Endothelial cell of umbilical vein (primary cell): ENCODE data around the gene RMC1. TPM values are rescaled to one million over a fixed set of nuclear protein-coding genes. Genes with fewer than 3 reads are reported as not detected.

ENCODE experiments used
- BruUV-seq: library from RNA; stranded (reverse); fragments of 400-500 nt; replicated peaks from 2 replicates; lab custom pipeline; 2021; lab: Mats Ljungman, UMichigan
- CTCF ChIA-PET: fragments of 300-600, 350-600 bp; sonication (Branson Sonifier 250); formaldehyde crosslinking; loops from one replicate; lab custom pipeline; 2021; ENCODE audit warnings: antibody characterized with exemption, inconsistent platforms; lab: Charles Lee
- POLR2A ChIA-PET: fragments of 300-600, 350-600 bp; sonication (Branson Sonifier 250); formaldehyde crosslinking; loops from one replicate; lab custom pipeline; 2021; ENCODE audit warnings: antibody characterized with exemption, inconsistent platforms; lab: Charles Lee
- DNase-seq: peaks from one replicate; pipeline ENCODE4 v3.0.0-alpha.2; 2011; ENCODE audit warnings: low read depth, low spot score
- FAIRE-seq: peaks from 2 replicates; lab custom pipeline; 2011; peaks lifted over from hg19 to GRCh38; lab: Jason Lieb, UNC
- H2AFZ ChIP-seq: 2 replicates; pipeline ENCODE4 v1.6.0; 2012; ENCODE audit warnings: low read depth, low read length, control low read depth, inconsistent platforms
- H3K27ac ChIP-seq: 2 replicates; pipeline ENCODE4 v1.5.1; 2011; ENCODE audit warnings: low read depth, mild to moderate bottlenecking, control low read depth, low read length, moderate library complexity; ENCODE audit not compliant: insufficient read depth
- H3K27me3 ChIP-seq, 2 experiments: 2 replicates each; pipeline versions ENCODE4 v1.6.0 to v1.6.1; 2011; ENCODE audit warnings: low read length in 2 of 2, mixed read lengths in 1 of 2; ENCODE audit not compliant: control insufficient read depth in 2 of 2, insufficient read depth in 2 of 2
- H3K36me3 ChIP-seq, 2 experiments: 2 replicates in 1 of 2; 3 replicates in 1 of 2; pipeline ENCODE4 v1.5.1; 2011; ENCODE audit warnings: low read length in 2 of 2, mild to moderate bottlenecking in 1 of 2, moderate library complexity in 1 of 2; ENCODE audit not compliant: control insufficient read depth in 2 of 2, insufficient read depth in 2 of 2; ENCODE audit errors: extremely low read depth in 1 of 2
- H3K4me1 ChIP-seq: 3 replicates; pipeline ENCODE4 v1.5.1; 2011; ENCODE audit warnings: mild to moderate bottlenecking, low read length; ENCODE audit not compliant: control insufficient read depth, insufficient read depth; ENCODE audit errors: extremely low read depth
- H3K4me2 ChIP-seq: 2 replicates; pipeline ENCODE4 v1.6.1; 2011; ENCODE audit warnings: low read length, control low read depth, mixed read lengths; ENCODE audit not compliant: insufficient read depth
- H3K4me3 ChIP-seq, 3 experiments: fragments of 200-600 bp in 1 of 3; sonication (generic), shearing (Covaris generic) in 1 of 3; replicated peaks in 1 of 3; 2 replicates each; pipeline ENCODE4 v1.5.1; 2011 to 2016; ENCODE audit warnings: control low read depth in 3 of 3, low read length in 3 of 3, mild to moderate bottlenecking in 2 of 3, inconsistent platforms in 1 of 3, low read depth in 1 of 3, moderate library complexity in 1 of 3; ENCODE audit not compliant: insufficient read depth in 1 of 3
- H3K79me2 ChIP-seq: 2 replicates; pipeline ENCODE4 v1.6.0; 2012; ENCODE audit warnings: low read length, inconsistent platforms; ENCODE audit not compliant: control insufficient read depth, insufficient read depth
- H3K9ac ChIP-seq: replicated peaks from 2 replicates; pipeline ENCODE3; 2011; ENCODE audit warnings: low read length, control low read depth; ENCODE audit not compliant: insufficient read depth; ENCODE audit errors: extremely low read depth
- H3K9me1 ChIP-seq: replicated peaks from 3 replicates; pipeline ENCODE4 v1.6.0; 2011; ENCODE audit warnings: mild to moderate bottlenecking, low read length; ENCODE audit not compliant: control insufficient read depth, insufficient read depth; ENCODE audit errors: extremely low read depth
- H3K9me3 ChIP-seq: replicated peaks from 2 replicates; pipeline ENCODE4 v1.5.1; 2012; ENCODE audit warnings: low read length, inconsistent platforms; ENCODE audit not compliant: control insufficient read depth, insufficient read depth
- H4K20me1 ChIP-seq: replicated peaks from 2 replicates; pipeline ENCODE3; 2011; ENCODE audit warnings: mild to moderate bottlenecking, low read length; ENCODE audit not compliant: control insufficient read depth, insufficient read depth; ENCODE audit errors: extremely low read depth
- CTCF ChIP-seq, 2 donors: IDR thresholded peaks; 1 replicate in 1 of 2; 2 replicates in 1 of 2; pipeline ENCODE4 v1.5.1; 2011; ENCODE audit warnings: low read length in 2 of 2, mild to moderate bottlenecking in 2 of 2, moderate library complexity in 2 of 2, control low read depth in 1 of 2, inconsistent platforms in 1 of 2, low read depth in 1 of 2; ENCODE audit not compliant: insufficient read depth in 1 of 2; ENCODE audit errors: extremely low read depth in 1 of 2
- EZH2 ChIP-seq: IDR thresholded peaks from 2 replicates; pipeline ENCODE4 v1.6.1; 2012; ENCODE audit warnings: borderline replicate concordance, low read depth, mild to moderate bottlenecking, moderate library complexity, low read length, inconsistent platforms; ENCODE audit not compliant: severe bottlenecking
- FOS ChIP-seq: IDR thresholded peaks from 2 replicates; pipeline ENCODE4 v1.6.1; 2011; ENCODE audit warnings: mild to moderate bottlenecking, low read length, moderate library complexity, borderline replicate concordance; ENCODE audit not compliant: insufficient read depth
- GATA2 ChIP-seq: IDR thresholded peaks from 2 replicates; pipeline ENCODE4 v1.7.0; 2011; ENCODE audit warnings: low read depth, mild to moderate bottlenecking, moderate library complexity, mixed read lengths, low read length; ENCODE audit not compliant: insufficient read length, insufficient read depth
- JUN ChIP-seq: IDR thresholded peaks from 2 replicates; pipeline ENCODE4 v1.6.1; 2011; ENCODE audit warnings: borderline replicate concordance, low read depth; ENCODE audit not compliant: insufficient read length, insufficient read depth
- MYC ChIP-seq: IDR thresholded peaks from one replicate; pipeline ENCODE4 v1.6.1; 2011; ENCODE audit warnings: mild to moderate bottlenecking, low read depth, low read length
- POLR2A ChIP-seq: IDR thresholded peaks from 2 replicates; pipeline ENCODE4 v1.6.1; 2012; ENCODE audit warnings: low read depth, mild to moderate bottlenecking, control low read depth, low read length
- POLR2AphosphoS5 ChIP-seq: IDR thresholded peaks from 2 replicates; pipeline ENCODE4 v1.6.1; 2012; ENCODE audit warnings: low read depth, mild to moderate bottlenecking, control low read depth, low read length, moderate library complexity; ENCODE audit not compliant: insufficient read depth
- dilution Hi-C: fragments of 300-500 bp; cut with MboI; formaldehyde crosslinking; loops from one replicate; pipeline ENCODE4 v1.15.0; 2019; ENCODE audit warnings: low sequenced_read_pairs; ENCODE audit not compliant: extremely low pct_ligation_motif_present
- intact Hi-C: fragments of 100-400 bp; cut with micrococcal nuclease; formaldehyde crosslinking; loops from one replicate; pipeline ENCODE4 v1.10.0; 2022
- polyA plus RNA-seq, 4 experiments: library from polyadenylated mRNA; depleted of rRNA in 3 of 4; stranded (reverse) in 3 of 4; unstranded in 1 of 4; fragments of >200 nt; gene quantifications; 2 replicates each; pipeline versions ENCODE4 v1.2.1 to v1.2.3, GENCODE V29; 2011 to 2012; ENCODE audit warnings: missing spikeins in 1 of 4
- total RNA-seq: library from RNA; stranded (reverse); gene quantifications from 2 replicates; pipeline ENCODE4 v1.2.3, GENCODE V29; 2021
- TF ChIP-seq, protein P1 (sequence below): IDR thresholded peaks from 2 replicates; pipeline ENCODE4 v1.6.1; 2011; ENCODE audit not compliant: insufficient read depth, insufficient read length

The RMC1 gene
- total and polyA plus RNA-seq, 2 donors (not counting 3 experiments of a cell fraction or from before 2014, with no cell fraction given) = 26.2 to 29.7 TPM

DNA sequence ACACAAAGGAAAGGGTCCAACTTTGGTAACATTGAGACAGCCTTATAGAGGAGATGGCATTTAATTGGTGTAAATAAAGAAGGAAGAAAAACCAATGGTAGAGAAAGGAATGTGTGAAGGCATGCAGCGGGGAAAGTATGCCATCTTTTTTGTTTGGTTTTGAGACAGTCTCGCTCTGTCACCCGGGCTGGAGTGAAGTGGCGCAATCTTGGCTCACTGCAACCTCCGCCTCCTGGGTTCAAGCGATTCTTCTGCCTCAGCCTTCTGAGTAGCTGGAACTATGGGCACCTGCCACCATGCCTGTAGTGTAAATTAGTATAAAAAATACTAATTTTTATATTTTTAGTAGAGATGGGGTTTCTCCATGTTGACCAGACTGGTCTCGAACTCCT, 43.8 kb upstream of the RMC1 start:
- POLR2A ChIA-PET = no interaction called here
- Histone ChIP-seq H2AFZ (no peak overlapping the region), H3K4me3 (no peak overlapping the region), H3K9ac (no peak overlapping the region), H3K9me1 (no peaks in the 10 kb centered on the region), H3K27me3 (no peaks in the 10 kb centered on the region), H4K20me1 (peaks cover 13% of the 10 kb centered on the region), H3K4me1 (peaks cover 8% of the 10 kb centered on the region), H3K9me3 (no peaks in the 10 kb centered on the region), H3K4me2 (no peak overlapping the region), H3K79me2 (peaks cover 76% of the 10 kb centered on the region), H3K27ac (no peak overlapping the region), H3K36me3 (peaks cover 9 to 10% of the 10 kb centered on the region in 2 experiments)
- no peak for FAIRE-seq
- DNase-seq = no peak
- CTCF ChIA-PET = interaction anchor here (1.9 kb wide), 1 partner anchor 428 kb away, joined by 5 read pairs; no protein-coding TSS in a partner anchor
- dilution Hi-C loops (no loop called here), intact Hi-C loops (loop anchor here (5.0 kb wide), 1 partner anchor 527 kb away; the partner anchor contains the start of gene RBBP8)
- no peak for TF ChIP-seq POLR2A
- no peak for TF ChIP-seq CTCF (IDR thresholded peaks at IDR 0.05; ENCODE audit: extremely low read depth in 1 of 2, insufficient read depth in 1 of 2, low read depth in 1 of 2, low read length in 2 of 2)
- TF ChIP-seq, protein P1, sequence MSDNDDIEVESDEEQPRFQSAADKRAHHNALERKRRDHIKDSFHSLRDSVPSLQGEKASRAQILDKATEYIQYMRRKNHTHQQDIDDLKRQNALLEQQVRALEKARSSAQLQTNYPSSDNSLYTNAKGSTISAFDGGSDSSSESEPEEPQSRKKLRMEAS = no peak
- no peak for TF ChIP-seq MYC
- TF ChIP-seq EZH2 = no peak
- TF ChIP-seq FOS = no peak
- TF ChIP-seq POLR2AphosphoS5 = no peak
- TF ChIP-seq GATA2 = no peak
- TF ChIP-seq JUN = no peak
- no TSS peak for BruUV-seq
